GM12875 (cell line): ENCODE data around the gene KRT23.
"Not testable (repeated sequence)": the region's sequence is repeated elsewhere in the genome, so short reads cannot be mapped to it uniquely, and the experiment has no call there.

Experiments
- H3K4me3 ChIP-seq: one replicate; pipeline ENCODE4 v1.5.1; 2011; ENCODE audit warnings: low read depth, low read length, control low read depth
- TF ChIP-seq, protein P1 (sequence below): IDR thresholded peaks from 2 replicates; pipeline ENCODE4 v1.5.1; 2011; ENCODE audit warnings: low read depth, mild to moderate bottlenecking, control low read depth, inconsistent platforms, low read length, moderate library complexity, borderline replicate concordance; ENCODE audit not compliant: insufficient read depth

The KRT23 gene

DNA sequence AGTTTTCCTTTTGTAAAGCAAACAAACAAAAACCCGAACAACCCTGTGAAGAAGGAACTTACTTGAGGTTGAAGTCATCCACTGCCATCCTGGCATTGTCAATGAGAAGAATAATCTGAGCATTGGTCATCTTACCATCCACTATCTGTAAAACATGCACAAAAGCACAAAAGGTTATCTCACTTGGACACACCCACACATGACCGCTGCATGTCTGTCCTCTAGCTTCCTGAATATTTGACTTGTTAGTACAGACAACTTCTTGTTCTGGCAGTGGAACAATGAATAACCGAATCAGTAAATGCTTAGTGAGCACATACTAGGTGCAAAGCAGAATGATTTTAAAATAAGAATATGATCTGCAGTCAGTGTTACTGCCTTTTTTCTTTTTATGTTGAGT is 6.1 kb downstream of the KRT23 start:
- no peak overlapping the region for H3K4me3 ChIP-seq
- TF ChIP-seq, protein P1, sequence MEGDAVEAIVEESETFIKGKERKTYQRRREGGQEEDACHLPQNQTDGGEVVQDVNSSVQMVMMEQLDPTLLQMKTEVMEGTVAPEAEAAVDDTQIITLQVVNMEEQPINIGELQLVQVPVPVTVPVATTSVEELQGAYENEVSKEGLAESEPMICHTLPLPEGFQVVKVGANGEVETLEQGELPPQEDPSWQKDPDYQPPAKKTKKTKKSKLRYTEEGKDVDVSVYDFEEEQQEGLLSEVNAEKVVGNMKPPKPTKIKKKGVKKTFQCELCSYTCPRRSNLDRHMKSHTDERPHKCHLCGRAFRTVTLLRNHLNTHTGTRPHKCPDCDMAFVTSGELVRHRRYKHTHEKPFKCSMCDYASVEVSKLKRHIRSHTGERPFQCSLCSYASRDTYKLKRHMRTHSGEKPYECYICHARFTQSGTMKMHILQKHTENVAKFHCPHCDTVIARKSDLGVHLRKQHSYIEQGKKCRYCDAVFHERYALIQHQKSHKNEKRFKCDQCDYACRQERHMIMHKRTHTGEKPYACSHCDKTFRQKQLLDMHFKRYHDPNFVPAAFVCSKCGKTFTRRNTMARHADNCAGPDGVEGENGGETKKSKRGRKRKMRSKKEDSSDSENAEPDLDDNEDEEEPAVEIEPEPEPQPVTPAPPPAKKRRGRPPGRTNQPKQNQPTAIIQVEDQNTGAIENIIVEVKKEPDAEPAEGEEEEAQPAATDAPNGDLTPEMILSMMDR: no peak

DNA sequence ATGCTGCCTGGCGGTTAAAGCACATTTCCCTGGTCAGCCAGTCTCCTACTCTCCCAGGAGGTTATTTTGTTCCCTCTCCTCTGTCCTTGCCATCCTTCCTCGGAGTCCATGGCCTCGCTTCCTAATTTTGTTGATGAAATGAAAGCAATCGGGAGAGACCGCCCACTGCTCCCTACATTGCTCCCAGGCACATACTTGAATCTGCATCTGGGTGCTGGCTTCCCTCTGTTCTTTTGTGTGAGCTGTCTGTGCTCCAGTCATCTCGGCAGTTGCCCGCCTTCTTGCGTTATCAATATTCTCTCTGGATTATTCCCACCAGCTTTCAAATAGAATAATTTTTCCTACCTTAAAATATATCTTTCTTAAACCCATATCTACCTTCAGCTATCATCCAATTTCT is 11.1 kb downstream of the KRT23 start:
- no peak overlapping the region for H3K4me3 ChIP-seq
- TF ChIP-seq, protein P1: no peak

DNA sequence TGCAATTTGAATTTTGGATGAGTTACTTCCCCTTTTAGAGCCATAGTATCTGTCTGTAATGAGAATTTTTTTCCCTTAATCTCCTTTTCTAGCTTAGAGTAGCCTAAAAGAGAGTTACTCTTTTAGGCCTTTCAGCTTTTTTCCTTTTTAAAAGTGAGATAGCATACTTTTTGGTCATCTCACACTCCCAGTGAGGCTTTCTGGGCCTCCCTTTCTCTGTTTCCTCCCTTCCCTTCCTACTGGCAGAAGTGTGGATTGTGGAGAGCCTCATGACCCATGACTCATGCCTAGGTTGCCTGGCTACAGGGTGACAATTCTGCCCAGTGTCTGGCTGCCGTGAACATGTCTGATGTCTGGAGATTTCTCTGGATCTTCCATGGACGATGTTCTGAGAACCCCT is 15.2 kb downstream of the KRT23 start:
- no peak overlapping the region for H3K4me3 ChIP-seq
- TF ChIP-seq, protein P1: no peak

- H3K4me3 ChIP-seq: no peak overlapping the region
These were observed 16.4 kb downstream of the KRT23 start for GRCh38 chr17:40921026-40921425.

GRCh38 chr17:40917116-40917515 is 20.3 kb downstream of the KRT23 start:
- H3K4me3 ChIP-seq: not testable (repeated sequence)

More at GRCh38 chr17:40921026-40921425, 16.4 kb downstream of the KRT23 start:
- TF ChIP-seq, protein P1: no peak

DNA sequence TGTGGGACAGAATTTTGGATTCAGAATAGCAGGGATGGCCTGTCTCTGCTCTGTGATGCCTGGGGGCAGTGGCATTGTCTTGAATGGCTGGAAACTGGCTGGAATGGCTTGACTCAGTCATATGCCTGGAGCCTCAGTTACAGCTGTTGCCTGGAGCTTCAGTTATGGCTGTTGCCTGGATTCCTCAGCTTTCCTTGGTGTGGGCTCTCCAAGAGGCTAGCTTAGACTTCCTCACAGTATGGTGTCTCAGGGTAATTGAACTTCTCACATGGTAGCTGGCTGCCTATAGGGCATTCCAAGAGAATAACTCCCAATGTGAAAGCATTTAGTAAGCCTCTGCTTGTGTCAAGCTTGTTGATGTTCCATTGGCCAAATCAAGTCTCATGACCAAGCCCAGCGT is 21.1 kb downstream of the KRT23 start:
- H3K4me3 ChIP-seq: no peak overlapping the region
- TF ChIP-seq, protein P1: no peak

DNA sequence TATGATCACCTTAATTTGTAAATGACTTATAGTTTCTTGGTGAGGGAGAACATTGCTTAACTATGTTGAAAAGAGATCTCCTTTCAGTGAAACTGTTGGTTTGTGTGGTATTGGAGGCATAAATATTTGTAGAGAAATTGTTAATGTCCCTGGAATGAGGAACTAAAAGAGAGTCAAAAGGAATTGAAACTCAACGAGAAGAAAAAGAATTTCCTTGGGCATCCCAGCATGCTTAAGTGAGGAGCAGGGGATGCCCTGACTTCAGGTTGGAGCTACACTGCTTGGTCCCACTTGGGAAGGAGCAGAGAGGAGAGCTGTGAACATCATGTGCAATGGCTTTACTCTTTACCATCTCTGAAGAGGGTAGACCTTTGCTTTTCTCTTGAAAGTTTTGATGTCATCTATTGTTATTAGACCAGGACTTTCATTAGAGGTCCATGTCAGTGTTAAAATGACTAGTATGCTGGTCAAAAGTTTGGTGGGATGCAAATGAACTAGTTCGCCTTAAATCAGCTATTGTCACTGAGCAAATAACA is 21.7 kb downstream of the KRT23 start:
- H3K4me3 ChIP-seq: no peak overlapping the region
- TF ChIP-seq, protein P1: no peak

DNA sequence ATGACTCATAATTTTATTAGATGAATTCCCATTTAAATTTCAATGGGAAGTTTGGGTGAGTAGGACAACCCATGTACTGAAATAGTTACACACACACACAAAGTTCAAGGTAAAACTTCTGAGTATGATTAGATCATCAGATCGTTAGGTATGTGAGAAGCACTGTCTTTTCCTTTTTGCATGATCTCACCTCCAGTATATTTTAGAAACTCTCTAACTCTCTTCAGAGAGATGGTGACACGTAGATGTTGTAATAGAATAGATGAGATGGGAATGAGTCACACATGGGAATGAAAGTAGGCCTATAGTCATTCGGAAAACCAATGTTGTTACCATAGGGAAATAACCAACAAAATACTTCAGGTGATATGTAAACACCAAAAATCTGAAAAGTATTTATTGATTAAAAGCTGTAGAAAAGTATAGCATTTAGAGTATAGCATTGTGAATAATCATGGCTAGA is 22.2 kb downstream of the KRT23 start:
- TF ChIP-seq, protein P1: no peak
- no peak overlapping the region for H3K4me3 ChIP-seq
